Anterior cingulate cortex (tissue), 58 donors: ENCODE measurements around the gene SIRPB1.
"Not testable (repeated sequence)": the region's sequence is repeated elsewhere in the genome, so short reads cannot be mapped to it uniquely, and the experiment has no call there.

Source experiments
- DNase-seq, 58 donors: peaks; one replicate each; lab custom pipeline; 2025; lab: John Stamatoyannopoulos, UW

The SIRPB1 gene

GRCh38 chr20:1637755-1638154 lies 17.9 kb upstream of the SIRPB1 start:
- no peak for DNase-seq

DNA sequence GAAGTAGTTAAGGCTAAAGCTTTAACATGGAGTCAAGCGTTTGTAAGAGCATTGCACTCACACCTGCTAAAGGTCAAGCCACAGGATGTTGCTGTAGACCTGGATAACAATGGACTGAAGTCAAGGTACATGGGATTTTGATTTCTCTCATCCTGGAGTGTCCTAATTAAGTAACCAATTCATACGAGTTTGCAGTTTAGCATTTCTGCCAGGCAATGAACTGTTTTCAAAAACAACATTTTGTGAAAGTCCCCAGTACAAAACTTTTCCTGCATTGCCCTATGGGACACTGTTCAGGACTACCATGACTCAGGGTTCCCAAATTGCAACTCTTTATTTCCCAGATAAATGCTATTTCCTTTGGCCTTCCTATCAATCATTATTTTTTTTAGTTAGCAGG lies 17.4 kb upstream of the SIRPB1 start:
- no peak for DNase-seq

DNA sequence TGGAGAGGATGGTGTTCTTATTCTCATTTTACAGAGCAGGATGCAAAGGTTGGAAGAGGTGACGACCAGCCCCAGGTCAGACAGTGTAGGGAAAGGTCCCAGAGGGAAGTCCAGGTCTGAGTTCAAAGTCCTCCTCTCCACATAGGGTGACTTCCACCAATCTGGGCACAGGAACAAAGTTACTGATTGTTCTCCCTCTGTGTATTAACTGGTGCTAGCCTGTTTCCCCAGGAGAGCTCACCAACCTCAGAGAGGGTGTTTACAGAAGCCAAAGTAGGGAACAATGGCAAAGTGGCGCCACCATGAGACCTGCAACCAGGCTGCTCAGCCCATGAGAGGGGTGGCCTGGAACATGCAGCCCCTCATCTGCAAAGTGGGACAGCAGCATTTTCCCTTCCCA lies 16.8 kb upstream of the SIRPB1 start:
- no peak for DNase-seq

DNA sequence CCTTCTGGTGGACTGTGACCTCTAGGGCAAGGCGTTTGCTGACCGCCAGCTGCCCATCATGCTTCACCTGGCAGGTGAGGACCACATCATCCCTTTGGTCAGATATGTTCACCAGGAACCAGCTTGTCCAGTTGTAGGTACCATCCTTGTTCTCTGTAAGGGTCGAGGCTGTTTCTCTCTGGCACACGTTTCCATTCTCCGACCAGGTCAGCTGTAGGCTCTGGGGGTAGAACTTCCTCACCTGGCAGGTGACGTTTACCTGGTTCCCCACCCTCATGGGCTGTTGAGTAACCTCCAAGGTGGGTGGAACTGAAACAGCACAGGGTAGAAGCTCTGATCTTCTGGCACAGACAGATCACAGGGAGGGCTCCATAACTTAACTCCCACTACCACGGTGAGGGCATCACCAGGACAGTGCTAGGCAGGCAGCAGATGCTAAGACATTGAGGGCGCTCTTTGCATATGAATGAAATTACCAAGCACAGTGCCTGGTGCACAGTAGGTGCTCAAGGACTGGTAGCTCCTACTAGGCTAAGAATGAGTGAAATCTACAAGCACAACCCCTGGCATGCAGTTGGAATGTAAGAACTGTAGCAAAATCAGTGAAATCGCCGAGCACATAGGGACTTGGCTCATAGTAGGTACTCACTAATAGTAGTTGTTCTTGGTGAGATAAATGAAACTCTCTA lies 15.6 kb upstream of the SIRPB1 start:
- no peak for DNase-seq

DNA sequence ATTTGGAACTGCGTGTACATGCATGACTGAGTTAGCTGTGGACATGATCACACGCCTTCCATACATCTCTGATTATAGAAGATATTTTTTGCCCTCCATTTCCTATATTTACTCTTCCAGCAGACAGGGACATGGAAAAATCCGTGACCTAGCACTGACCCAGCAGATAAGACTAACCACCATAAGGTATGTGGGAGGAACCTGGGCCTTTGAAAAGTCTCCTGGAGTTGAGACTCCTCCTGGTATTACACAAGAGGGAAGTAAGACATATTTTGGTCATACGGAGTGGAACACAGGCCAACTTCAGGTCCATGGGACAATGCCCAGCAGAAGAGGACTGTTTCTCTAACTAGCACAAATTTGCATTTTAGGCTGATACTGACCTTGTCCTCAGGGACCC lies 13.7 kb upstream of the SIRPB1 start:
- DNase-seq, result no peak

- DNase-seq, result no peak
These were observed 12.4 kb upstream of the SIRPB1 start for GRCh38 chr20:1632178-1632577.

DNA sequence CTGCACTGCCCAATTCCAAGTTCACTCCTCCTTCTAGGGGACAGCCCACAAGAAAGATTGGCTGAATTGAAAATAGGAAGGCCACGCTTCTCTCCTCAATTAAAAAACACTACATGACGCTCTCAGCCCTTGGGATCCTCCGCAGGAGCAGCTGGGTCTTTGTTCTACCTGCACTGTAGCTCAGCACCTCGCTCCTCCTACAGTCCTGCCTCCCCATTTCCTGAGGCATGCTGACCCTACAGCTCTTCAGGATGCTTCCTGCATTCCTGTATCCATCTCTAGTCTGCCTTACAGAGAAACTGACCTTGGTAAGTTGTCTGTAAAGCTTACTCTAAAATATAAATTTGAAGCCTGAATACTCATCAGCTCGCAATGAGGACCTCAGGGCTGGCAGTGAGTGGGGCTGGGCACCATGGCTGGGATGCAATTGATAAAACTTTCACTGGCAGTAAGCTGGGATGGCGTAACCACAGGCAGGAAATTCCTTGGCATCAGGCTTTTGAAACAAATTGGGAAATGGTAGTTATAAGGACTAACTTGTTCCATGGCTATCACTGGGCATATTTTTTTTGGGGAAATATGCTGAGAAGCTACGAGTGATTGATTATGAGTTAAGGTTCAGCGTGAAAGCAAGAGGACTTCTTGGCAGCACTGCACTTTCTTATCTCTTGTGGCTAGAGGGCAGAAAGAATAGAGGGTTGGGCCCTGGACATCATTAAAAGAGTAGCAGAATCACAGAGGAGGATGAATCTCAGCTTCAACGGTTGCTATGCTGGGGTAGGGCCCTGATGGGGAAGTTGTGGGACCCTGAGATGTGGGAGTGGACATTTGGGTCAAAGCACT lies 11.7 kb upstream of the SIRPB1 start:
- DNase-seq, result no peak

DNA sequence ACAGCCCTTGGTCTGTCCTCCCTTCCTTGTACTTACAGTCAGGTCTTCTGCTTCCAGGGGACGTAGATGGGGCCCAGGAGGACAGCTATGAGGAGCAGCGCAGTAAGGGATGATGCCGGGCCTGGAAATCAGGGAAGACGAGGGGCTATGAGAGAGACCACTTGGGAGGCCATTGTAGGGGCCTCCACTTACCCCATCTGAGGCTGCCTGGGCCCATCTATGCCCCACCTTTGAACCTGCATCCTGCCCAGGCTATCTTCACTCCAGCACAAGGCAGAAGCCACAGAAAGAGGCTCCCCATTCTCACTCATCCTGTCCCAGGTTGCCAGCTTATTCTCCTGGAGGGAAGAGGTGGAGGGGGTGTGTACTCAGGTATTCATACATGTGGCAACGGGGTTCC lies 10.4 kb upstream of the SIRPB1 start:
- DNase-seq, result no peak

DNA sequence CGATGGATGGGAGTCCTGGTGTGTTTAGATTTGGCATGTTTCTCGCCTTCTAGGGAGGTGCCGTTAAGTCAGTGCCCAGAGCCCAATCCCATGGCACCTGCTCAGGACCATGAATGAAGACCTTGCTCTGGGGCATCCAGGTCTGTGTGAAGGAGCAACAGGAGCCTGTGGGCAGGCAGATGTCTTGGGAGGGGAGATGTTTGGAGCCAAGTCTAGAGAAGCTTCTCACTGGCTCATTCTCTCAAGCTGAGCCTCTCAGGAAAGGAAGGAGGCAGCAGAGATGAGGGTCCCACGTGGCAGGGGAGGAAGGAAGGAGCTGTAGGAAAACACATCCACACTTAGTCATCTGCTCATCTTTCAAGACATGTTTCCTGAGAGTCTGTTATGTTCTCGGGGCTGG lies 9.5 kb upstream of the SIRPB1 start:
- no peak for DNase-seq

DNA sequence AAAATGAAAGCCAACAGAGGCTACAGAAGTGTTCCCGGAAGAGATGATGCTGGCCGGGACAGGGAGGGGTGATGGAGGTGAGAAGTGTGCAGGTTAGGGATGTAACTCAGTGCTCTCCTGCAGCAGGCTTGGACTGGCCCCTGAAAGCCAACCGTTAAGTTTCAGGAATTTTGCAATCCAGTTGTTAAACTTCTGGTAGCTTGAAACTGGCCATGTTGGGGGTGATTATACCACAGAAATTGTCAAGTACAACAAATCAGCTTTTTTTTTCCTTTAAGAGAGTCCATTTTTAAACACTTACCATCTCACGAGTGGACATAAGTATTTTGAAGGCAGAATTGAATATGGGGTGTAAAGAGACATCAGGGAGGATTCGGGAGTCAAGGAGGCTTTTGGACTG lies 8.8 kb upstream of the SIRPB1 start:
- no peak for DNase-seq

GRCh38 chr20:1627200-1627550 lies 7.4 kb upstream of the SIRPB1 start:
- no peak for DNase-seq

- no peak for DNase-seq
These were observed 6.9 kb upstream of the SIRPB1 start for GRCh38 chr20:1626528-1627199.

DNA sequence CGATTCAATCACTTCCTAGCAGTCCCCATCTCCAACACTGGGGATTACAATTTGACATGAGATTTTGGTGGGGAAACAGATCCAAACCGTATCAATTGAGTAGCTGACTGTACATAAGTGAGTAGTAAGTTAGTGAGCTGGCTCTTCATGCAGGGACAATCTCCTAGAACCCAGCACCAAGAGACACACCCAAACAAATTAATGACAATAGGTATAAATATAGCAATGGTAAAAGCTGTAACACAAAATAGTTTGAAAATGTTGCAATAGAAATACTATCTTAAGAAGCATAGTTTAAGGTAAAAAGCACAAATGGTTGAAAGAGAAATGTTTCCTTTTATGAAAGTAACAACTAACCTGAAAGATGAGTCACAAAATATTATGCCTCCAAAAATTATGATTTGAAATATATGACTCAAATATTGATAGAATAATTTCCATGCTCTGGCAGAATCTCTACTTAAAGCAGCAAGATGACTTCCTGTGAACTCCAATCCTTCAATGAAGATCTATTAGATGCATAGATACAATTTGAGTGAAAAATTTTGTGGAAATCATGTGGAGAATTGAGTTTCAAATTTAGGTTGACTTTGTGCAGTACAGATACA lies 5.4 kb upstream of the SIRPB1 start:
- no peak for DNase-seq

DNA sequence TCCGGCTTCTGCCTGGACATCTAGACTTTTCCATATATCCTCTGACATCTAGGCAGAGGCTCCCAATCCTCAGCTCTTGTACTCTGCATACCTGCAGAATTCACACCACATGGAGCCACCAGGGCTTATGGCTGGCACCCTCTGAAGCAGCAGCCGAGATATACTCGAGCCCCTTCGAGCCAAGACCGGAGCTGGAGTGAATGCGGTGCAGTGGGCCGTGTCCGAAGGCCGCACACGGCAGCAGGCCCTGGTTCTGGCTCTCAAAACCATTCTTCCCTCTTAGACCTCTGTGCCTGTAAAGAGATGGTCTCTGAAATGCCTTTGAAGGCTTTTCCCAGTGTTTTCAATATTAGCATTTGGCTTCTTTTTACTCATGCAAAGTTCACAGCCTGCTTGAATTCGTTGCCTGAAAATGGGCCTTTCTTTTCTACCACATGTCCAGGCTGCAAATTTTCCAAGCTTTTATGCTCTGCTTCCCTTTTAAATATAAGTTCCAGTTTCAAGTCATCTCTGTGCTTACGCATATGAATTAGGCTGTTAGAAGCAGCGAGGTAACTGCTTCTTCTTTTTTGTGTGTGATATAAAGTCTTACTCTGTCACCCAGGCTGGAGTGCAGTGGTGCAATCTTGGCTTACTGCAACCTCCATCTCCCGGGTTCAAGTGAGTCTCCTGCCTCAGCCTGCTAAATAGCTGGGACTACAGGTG lies 3.8 kb upstream of the SIRPB1 start:
- no peak for DNase-seq

GRCh38 chr20:1622450-1622849 lies 2.6 kb upstream of the SIRPB1 start:
- DNase-seq, result no peak

GRCh38 chr20:1621316-1621715 lies 1.5 kb upstream of the SIRPB1 start:
- DNase-seq, result no peak

DNA sequence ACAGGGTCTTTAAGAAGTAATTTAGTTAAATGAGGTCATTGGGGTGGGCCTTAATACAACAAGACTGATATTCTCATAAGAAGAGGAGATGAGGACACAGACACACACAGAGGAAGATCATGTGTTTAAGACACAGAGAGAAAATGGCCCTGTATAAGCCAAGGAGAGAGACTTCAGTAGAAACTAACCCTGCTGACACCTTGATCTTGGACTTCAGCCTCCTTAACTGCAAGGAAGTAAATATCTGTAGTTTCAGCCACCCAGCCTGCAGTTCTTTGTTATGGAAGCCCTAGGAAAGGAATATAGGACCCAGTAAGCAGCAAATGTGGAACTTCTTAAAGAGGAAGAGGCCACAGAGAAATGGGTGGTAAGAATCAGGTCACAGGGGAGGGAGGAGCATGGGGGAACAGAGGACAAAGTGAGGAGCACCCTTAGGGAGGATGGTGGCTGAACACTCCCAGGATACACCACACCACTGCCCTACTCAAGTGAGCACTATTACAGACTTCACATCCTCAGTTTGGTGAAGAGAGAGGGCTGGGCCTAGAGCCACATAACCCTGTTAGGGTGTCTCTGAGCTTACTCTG lies 762 bp downstream of the SIRPB1 start:
- DNase-seq, result no peak

GRCh38 chr20:1618479-1618878 lies 1.3 kb downstream of the SIRPB1 start:
- DNase-seq, result no peak

DNA sequence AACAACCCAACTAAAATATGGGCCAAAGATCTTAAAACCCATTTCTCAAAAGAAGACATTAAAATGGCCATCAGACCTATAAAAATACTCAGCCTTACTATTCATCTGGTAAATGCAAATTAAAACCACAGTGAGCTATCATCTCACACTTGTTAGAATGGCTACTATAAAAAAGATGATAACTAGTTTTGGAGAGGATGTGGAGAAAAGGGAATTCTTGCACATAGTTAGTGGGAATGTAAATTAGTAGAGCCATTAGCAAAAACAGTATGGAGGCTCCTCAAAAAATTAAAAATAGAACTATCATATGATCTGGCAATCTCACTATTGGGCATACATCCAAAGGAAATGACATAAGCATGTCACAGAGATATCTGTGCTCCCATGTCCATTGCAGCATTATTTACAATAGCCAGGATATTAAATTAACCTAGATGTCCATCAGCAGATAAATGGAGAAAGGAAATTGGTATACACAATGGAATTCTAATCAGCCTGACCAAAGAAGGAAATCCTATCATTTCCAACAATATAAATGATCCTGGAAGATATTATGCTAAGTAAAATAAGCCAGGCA lies 2.9 kb downstream of the SIRPB1 start:
- no peak for DNase-seq

DNA sequence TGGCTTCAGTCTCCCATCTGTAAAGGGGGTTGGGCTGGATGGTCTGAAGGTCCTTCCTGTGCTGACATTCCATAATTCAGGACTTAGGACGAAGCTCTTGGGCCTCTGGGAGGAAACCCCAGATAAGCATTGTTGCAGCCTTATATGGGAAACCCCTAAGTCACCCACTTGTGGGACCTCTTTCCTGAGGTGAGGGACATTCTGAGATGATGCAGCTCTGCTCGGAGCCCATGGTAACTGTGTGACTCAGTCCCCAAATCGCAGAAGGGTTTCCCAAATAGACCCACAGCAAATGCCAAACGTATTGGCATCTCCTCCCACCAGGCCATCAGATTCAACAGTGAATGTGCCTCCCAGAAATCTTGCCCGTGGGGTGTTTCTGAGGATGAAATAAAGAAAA lies 9.4 kb downstream of the SIRPB1 start:
- DNase-seq, result not testable (repeated sequence)
